GM12875 (cell line): ENCODE data around the gene USF2.

Source experiments
- H3K4me3 ChIP-seq: one replicate; pipeline ENCODE4 v1.5.1; 2011; ENCODE audit warnings: low read depth, low read length, control low read depth
- TF ChIP-seq, protein P1 (sequence below): IDR thresholded peaks from 2 replicates; pipeline ENCODE4 v1.5.1; 2011; ENCODE audit warnings: low read depth, mild to moderate bottlenecking, control low read depth, inconsistent platforms, low read length, moderate library complexity, borderline replicate concordance; ENCODE audit not compliant: insufficient read depth

USF2 gene

DNA sequence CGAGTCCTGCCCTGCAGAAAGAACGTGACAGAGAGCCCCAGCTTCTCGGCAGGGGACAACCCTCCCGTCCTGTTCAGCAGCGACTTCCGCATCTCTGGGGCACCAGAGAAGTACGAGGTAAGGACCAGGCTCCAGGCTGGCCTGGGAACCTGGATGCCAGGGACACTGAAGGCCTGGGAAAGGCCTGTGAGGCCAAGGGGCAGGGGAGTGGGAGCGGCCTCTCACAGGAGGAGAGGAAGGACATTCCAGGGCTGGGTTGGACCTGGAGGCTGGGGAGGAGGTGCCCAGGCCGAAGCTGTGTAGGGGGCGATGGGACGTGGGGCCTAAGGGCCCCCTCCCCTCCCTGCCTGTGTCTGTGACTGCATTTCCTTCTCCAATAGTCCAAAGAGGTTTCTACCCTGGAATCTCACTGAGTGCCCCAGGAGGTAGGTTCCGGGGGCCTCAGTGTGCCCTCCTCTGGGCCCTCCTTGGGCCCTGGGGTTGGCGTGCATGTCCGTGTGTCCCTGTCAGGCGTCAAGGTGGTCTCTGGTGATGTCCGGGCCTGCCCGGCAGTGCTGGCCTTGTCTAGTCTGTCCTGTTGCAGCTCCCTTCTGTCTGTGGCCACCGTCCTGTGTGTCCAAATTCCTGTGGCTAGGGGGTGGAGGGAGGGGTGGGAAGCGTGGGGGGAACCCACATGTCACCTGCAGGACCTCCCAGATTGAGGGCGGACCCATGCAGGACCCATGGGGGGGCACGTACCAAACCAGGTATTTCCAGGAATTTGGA is 43.3 kb downstream of the USF2 start:
- H3K4me3 ChIP-seq, result no peak overlapping the region

DNA sequence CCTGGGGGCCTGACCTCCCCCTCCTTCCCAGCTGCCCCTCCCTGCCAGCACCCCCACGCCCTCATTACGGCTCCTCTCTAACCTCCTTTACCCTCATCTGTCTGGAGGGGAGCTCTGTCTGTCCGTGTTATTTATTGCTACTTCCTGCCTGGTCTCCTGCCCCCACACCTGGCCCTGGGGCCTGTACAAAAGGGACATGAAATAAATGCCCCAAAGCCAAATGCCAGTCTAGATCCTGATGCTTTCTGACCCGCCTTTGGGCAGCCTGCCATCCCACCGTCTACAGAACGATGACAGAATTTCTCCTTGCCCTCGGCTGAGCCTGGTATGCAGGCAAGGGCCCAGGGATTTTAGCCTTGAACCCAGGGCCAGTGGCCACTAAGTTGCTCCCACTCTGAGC is 44.8 kb downstream of the USF2 start:
- TF ChIP-seq, protein P1, sequence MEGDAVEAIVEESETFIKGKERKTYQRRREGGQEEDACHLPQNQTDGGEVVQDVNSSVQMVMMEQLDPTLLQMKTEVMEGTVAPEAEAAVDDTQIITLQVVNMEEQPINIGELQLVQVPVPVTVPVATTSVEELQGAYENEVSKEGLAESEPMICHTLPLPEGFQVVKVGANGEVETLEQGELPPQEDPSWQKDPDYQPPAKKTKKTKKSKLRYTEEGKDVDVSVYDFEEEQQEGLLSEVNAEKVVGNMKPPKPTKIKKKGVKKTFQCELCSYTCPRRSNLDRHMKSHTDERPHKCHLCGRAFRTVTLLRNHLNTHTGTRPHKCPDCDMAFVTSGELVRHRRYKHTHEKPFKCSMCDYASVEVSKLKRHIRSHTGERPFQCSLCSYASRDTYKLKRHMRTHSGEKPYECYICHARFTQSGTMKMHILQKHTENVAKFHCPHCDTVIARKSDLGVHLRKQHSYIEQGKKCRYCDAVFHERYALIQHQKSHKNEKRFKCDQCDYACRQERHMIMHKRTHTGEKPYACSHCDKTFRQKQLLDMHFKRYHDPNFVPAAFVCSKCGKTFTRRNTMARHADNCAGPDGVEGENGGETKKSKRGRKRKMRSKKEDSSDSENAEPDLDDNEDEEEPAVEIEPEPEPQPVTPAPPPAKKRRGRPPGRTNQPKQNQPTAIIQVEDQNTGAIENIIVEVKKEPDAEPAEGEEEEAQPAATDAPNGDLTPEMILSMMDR, result no peak

More for the DNA sequence above, 43.3 kb downstream of the USF2 start:
- TF ChIP-seq, protein P1, result no peak

DNA sequence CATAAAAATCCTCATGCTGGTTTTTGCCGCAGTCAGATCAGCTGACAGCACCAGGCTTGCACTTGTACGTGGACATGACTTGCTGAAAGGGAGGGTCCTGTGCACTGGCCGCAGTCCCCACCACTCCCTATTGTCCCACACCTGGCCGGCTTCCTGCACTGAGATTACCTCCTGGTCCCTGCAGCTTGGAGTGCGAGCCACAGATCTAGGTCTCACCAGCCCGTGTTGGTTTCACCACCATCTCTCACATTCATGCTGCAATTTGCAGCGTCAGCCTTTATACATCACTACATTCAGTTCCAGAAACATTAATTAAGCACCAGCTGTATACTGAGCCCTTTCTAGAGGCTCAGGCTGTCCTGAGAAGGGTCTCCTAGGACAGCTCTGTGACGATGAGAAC is 45.3 kb downstream of the USF2 start:
- TF ChIP-seq, protein P1, result no peak
- H3K4me3 ChIP-seq, result no peak overlapping the region

More for the DNA sequence above, 44.8 kb downstream of the USF2 start:
- no peak overlapping the region for H3K4me3 ChIP-seq

DNA sequence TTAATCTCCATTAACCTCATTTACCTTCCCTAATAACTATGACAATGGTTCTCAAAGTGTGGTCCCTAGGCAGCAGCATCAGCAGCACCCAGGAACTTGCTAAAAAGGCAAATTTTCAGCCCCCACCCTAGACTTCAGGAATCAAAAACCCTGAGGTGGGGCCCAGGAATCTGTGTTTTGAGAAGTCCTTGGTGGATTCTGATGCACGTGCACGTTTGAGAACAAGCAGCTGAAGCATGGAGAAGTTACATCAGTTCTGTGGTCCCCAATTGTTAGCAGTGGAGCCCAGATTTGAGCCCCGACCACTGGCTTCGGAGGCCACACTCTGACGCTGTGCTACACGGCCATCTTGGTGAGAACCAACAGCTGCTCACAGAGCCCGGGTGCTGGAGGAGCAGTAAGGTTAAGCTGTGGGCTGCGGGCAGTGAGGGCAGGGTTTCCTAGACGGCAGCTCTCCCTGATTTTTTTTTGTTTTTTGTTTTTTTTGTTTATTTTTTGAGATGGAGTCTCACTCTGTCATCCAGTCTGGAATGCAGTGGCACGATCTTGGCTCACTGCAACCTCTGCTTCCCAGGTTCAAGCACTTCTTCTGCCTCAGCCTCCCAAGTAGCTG is 46.2 kb downstream of the USF2 start:
- TF ChIP-seq, protein P1, result no peak
- no peak overlapping the region for H3K4me3 ChIP-seq

DNA sequence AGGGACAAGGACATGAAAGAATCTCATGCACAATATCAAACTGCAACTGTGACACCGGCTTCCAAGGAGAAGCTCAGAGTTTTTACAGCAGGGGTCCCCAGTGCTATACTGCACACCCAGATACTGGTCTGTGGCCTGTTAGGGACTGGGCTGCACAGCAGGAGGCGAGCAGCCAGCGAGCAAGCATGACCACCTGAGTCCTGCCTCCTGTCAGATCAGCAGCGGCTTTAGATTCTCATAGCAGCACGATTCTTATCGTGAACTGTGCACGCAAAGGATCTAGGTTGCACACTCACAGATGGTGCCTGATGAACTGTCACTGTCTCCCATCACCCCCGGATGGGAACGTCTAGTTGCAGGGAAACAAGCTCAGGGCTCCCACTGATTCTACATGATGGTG is 47.1 kb downstream of the USF2 start:
- no peak overlapping the region for H3K4me3 ChIP-seq
- TF ChIP-seq, protein P1, result no peak

DNA sequence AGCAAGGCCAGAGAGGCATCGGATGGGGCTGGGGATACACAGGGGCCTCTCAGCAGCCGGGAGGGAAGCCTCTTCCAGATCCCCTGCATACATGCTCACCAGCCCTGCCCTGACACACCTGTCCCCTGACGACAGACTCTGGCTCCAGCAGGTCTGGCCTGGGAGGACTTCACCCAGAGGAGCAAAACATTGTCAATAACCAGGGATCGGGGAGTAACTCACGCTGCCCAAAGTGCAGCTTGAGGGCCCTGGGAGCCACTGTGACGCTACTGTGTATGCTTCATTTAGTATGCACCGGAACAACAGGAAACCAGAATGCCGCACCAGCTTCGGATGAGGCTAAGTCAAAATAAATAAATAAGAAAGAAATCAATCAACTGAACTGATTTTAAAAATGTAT is 47.8 kb downstream of the USF2 start:
- TF ChIP-seq, protein P1, result no peak

More for the DNA sequence above, 47.8 kb downstream of the USF2 start:
- H3K4me3 ChIP-seq, result no peak overlapping the region
